GM23248 (cell line): ENCODE data around the gene EML6. TPM values are rescaled to one million over a fixed set of nuclear protein-coding genes. Genes with fewer than 3 reads are reported as not detected.
A peak's percentile ranks its signal among the peaks of the same experiment; 100 is the strongest.

Experiments used
- DNase-seq: peaks from one replicate; pipeline ENCODE4 v3.0.0-alpha.2; 2015
- H2AFZ ChIP-seq: fragments of 200-600 bp; sonication (generic); 2 replicates; pipeline ENCODE4 v1.6.1; 2016; ENCODE audit warnings: antibody characterized with exemption
- H3F3A ChIP-seq: fragments of 200-600 bp; sonication (generic); 2 replicates; pipeline ENCODE4 v1.6.1; 2016; ENCODE audit warnings: mild to moderate bottlenecking, antibody characterized with exemption, mixed run types; ENCODE audit not compliant: insufficient read depth
- H3K27ac ChIP-seq: fragments of 200-600 bp; sonication (generic); 2 replicates; pipeline ENCODE4 v1.5.1; 2016; ENCODE audit warnings: mild to moderate bottlenecking
- H3K27me3 ChIP-seq: fragments of 200-600 bp; sonication (generic); replicated peaks from 2 replicates; pipeline ENCODE4 v1.6.1; 2016; ENCODE audit warnings: mild to moderate bottlenecking; ENCODE audit not compliant: insufficient read depth
- H3K36me3 ChIP-seq: fragments of 200-600 bp; sonication (generic); 2 replicates; pipeline ENCODE4 v1.6.1; 2016; ENCODE audit warnings: low read depth, mild to moderate bottlenecking
- H3K4me1 ChIP-seq: fragments of 200-600 bp; sonication (generic); 2 replicates; pipeline ENCODE4 v1.6.1; 2016; ENCODE audit warnings: mild to moderate bottlenecking; ENCODE audit not compliant: insufficient read depth
- H3K4me2 ChIP-seq: fragments of 200-600 bp; sonication (generic); one replicate; pipeline ENCODE4 v1.6.1; 2016; ENCODE audit warnings: mild to moderate bottlenecking; ENCODE audit not compliant: unreplicated experiment
- H3K4me3 ChIP-seq: fragments of 200-600 bp; sonication (generic); 2 replicates; pipeline ENCODE4 v1.5.1; 2016; ENCODE audit warnings: mild to moderate bottlenecking
- H3K79me2 ChIP-seq: fragments of 200-600 bp; sonication (generic); 2 replicates; pipeline ENCODE4 v1.6.1; 2016; ENCODE audit warnings: mild to moderate bottlenecking; ENCODE audit not compliant: insufficient read depth
- H3K9ac ChIP-seq: fragments of 200-600 bp; sonication (generic); 2 replicates; pipeline ENCODE4 v1.6.1; 2016; ENCODE audit warnings: mild to moderate bottlenecking
- H3K9me2 ChIP-seq: fragments of 200-600 bp; sonication (generic); 2 replicates; pipeline ENCODE4 v1.6.1; 2016; ENCODE audit warnings: mixed run types, mild to moderate bottlenecking, moderate library complexity; ENCODE audit not compliant: insufficient read depth
- H3K9me3 ChIP-seq: fragments of 200-600 bp; sonication (generic); one replicate; pipeline ENCODE4 v1.6.1; 2017; ENCODE audit warnings: low read depth
- H4K20me1 ChIP-seq: fragments of 200-600 bp; sonication (generic); 2 replicates; pipeline ENCODE4 v1.6.0; 2016; ENCODE audit not compliant: insufficient read depth
- EZH2 ChIP-seq: fragments of 200-600 bp; sonication (generic); IDR thresholded peaks from 2 replicates; pipeline ENCODE4 v1.6.1; 2018; ENCODE audit warnings: antibody characterized with exemption, mild to moderate bottlenecking; ENCODE audit not compliant: insufficient read depth, poor library complexity, severe bottlenecking
- EZH2phosphoT487 ChIP-seq: fragments of 200-600 bp; sonication (generic); IDR thresholded peaks from 2 replicates; pipeline ENCODE4 v1.6.1; 2018; ENCODE audit warnings: antibody characterized with exemption, moderate library complexity, mild to moderate bottlenecking, low read depth; ENCODE audit not compliant: insufficient read depth
- WGBS, 2 experiments: methylation state at CpG; one replicate each; pipeline ENCODE4 v1.1.6; 2015 to 2017; ENCODE audit warnings: low lambda C conversion rate in 2 of 2, low coverage in 1 of 2; ENCODE audit errors: missing lambda C conversion rate in 2 of 2; 5-methylcytosine and 5-hydroxymethylcytosine counted together
- in situ Hi-C: fragments of 300-500 bp; cut with MboI; formaldehyde crosslinking; loops from 2 replicates; pipeline ENCODE4 v1.15.0; 2020
- polyA plus RNA-seq: library from polyadenylated mRNA; unstranded; fragments of >200 nt; fragmentation: Nextera tagmentation; extraction: Ambion mirVana; gene quantifications from 2 replicates; pipeline ENCODE4 v1.2.1, GENCODE V29; 2016
- total RNA-seq: library from RNA; depleted of rRNA; stranded (reverse); fragments of >200 nt; shearing (Covaris generic); gene quantifications from 2 replicates; pipeline ENCODE4 v1.2.3, GENCODE V29; 2014

The EML6 gene
- total and polyA plus RNA-seq, 2 experiments from 2014 or later = 0.54 to 0.76 TPM

DNA sequence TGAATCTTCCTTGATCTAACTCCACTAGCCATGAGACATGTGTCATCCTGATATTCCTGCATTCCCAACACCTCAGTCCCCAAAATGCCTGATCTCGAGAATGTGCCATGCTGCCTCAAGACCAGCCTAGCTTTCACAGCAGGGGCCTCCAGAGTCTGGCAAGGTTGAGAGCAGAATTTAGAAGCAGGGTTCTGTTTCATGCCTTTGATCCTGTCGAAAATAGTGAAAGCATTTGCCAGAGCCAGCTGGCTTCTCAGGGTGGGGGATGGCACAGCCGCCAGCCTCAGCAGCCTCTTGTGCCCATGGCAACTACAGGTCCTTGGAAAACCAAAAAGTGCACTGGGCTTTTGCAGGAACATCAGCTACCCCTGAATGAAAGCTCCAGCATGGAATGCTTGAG is 183.3 kb downstream of the EML6 start:
- H3K4me3 ChIP-seq = no peak overlapping the region
- WGBS, 2 experiments = 73 to 88% methylated on average over 3 of the region's 3 CpGs
- no peaks in the 10 kb centered on the region for H3K27me3 ChIP-seq
- in situ Hi-C loops = loop anchor here (10.0 kb wide), 1 partner anchor 258 kb away; no protein-coding TSS in a partner anchor
- H2AFZ ChIP-seq = no peak overlapping the region
- no peak for DNase-seq
- 0 out of 2 replicates have a peak, but pooled peaks cover 11% of the 10 kb centered on the region for H3K79me2 ChIP-seq
- H4K20me1 ChIP-seq = no peaks in the 10 kb centered on the region
- H3K4me2 ChIP-seq = no peak overlapping the region
- H3K9me3 ChIP-seq = no peaks in the 10 kb centered on the region
- H3K36me3 ChIP-seq = no peaks in the 10 kb centered on the region
- TF ChIP-seq EZH2phosphoT487 (no peak), EZH2 (no peak)
- H3K27ac ChIP-seq = no peak overlapping the region
- H3K9me2 ChIP-seq = no peaks in the 10 kb centered on the region
- H3F3A ChIP-seq = peaks cover 31% of the 10 kb centered on the region
- peaks cover 33% of the 10 kb centered on the region for H3K4me1 ChIP-seq
- H3K9ac ChIP-seq = no peak overlapping the region

- no peak for TF ChIP-seq EZH2
- TF ChIP-seq EZH2phosphoT487 = no peak
- H2AFZ ChIP-seq = no peak overlapping the region
- no peak for DNase-seq
- H3K4me3 ChIP-seq = no peak overlapping the region
- peaks cover 33% of the 10 kb centered on the region for H3K4me1 ChIP-seq
- H3F3A ChIP-seq = peaks cover 28% of the 10 kb centered on the region
- no peaks in the 10 kb centered on the region for H3K9me3 ChIP-seq
- 0 out of 2 replicates have a peak, but pooled peaks cover 2% of the 10 kb centered on the region for H3K79me2 ChIP-seq
- H4K20me1 ChIP-seq = no peaks in the 10 kb centered on the region
- no peaks in the 10 kb centered on the region for H3K36me3 ChIP-seq
- H3K9me2 ChIP-seq = no peaks in the 10 kb centered on the region
- H3K27me3 ChIP-seq = no peaks in the 10 kb centered on the region
- WGBS, 2 experiments = 92 to 95% methylated on average over 1 of the region's 1 CpG
- in situ Hi-C loops = loop anchor here (10.0 kb wide), 1 partner anchor 257 kb away; no protein-coding TSS in a partner anchor
- H3K9ac ChIP-seq = no peak overlapping the region
- no peak overlapping the region for H3K27ac ChIP-seq
- H3K4me2 ChIP-seq = no peak overlapping the region
These were observed 184.2 kb downstream of the EML6 start for GRCh38 chr2:54907663-54908062.

DNA sequence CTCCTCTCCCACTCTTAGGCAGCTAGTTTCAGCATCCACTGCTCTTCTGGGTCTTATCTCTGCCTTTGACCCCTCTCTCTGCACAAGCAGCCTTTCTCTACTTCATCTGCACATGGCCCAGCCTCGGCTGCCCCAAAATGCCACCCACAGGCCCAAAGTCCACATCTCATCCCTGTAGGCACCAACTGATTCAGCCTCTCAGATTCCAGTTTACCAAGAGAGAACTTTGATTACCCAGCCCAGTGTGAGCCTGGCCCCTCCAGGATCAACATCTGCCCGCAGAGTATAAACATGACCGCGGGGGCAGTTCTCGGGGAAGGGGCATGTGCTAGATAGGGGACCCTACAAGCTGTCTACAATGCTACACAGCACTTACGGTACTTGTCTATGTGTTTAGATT is 185.1 kb downstream of the EML6 start:
- 88 to 91% methylated on average over 6 of the region's 6 CpGs for WGBS, 2 experiments
- peaks cover 19% of the 10 kb centered on the region for H3F3A ChIP-seq
- no peaks in the 10 kb centered on the region for H3K27me3 ChIP-seq
- DNase-seq = no peak
- H4K20me1 ChIP-seq = no peaks in the 10 kb centered on the region
- H3K9me2 ChIP-seq = no peaks in the 10 kb centered on the region
- no peak overlapping the region for H3K4me3 ChIP-seq
- peaks cover 24% of the 10 kb centered on the region for H3K4me1 ChIP-seq
- no peaks in the 10 kb centered on the region for H3K9me3 ChIP-seq
- H3K9ac ChIP-seq = no peak overlapping the region
- TF ChIP-seq EZH2phosphoT487 (no peak), EZH2 (no peak)
- H2AFZ ChIP-seq = peak overlapping the region; percentile 35; the same call in 1 of the 2 replicates
- no peaks in the 10 kb centered on the region for H3K36me3 ChIP-seq
- H3K27ac ChIP-seq = peak overlapping the region; percentile 31
- no peaks in the 10 kb centered on the region for H3K79me2 ChIP-seq
- H3K4me2 ChIP-seq = peak overlapping the region; percentile 53
- in situ Hi-C loops = loop anchor here (10.0 kb wide), 1 partner anchor 256 kb away; no protein-coding TSS in a partner anchor

- H3K27me3 ChIP-seq = no peaks in the 10 kb centered on the region
- H2AFZ ChIP-seq = peak overlapping the region; percentile 35; the same call in 1 of the 2 replicates
- H3K79me2 ChIP-seq = no peaks in the 10 kb centered on the region
- no peaks in the 10 kb centered on the region for H3K9me2 ChIP-seq
- H3K27ac ChIP-seq = peak overlapping the region; percentile 31
- H3F3A ChIP-seq = peaks cover 16% of the 10 kb centered on the region
- no peaks in the 10 kb centered on the region for H4K20me1 ChIP-seq
- H3K9ac ChIP-seq = no peak overlapping the region
- no peak overlapping the region for H3K4me3 ChIP-seq
- peak; percentile 66 for DNase-seq
- 3 to 8% methylated on average over 3 of the region's 3 CpGs for WGBS, 2 experiments
- no peaks in the 10 kb centered on the region for H3K36me3 ChIP-seq
- in situ Hi-C loops = loop anchor here (10.0 kb wide), 1 partner anchor 256 kb away; no protein-coding TSS in a partner anchor
- peak overlapping the region; percentile 53 for H3K4me2 ChIP-seq
- H3K9me3 ChIP-seq = no peaks in the 10 kb centered on the region
- TF ChIP-seq EZH2 (no peak), EZH2phosphoT487 (no peak)
- peaks cover 22% of the 10 kb centered on the region for H3K4me1 ChIP-seq
These were observed 185.5 kb downstream of the EML6 start for GRCh38 chr2:54909001-54909400.
